ENCODE results near the gene GALNT17. TPM values are rescaled to one million over a fixed set of nuclear protein-coding genes. Genes with fewer than 3 reads are reported as not detected.

The GALNT17 gene
- total RNA-seq, 1 experiment from 2014 or later = not detected

DNA sequence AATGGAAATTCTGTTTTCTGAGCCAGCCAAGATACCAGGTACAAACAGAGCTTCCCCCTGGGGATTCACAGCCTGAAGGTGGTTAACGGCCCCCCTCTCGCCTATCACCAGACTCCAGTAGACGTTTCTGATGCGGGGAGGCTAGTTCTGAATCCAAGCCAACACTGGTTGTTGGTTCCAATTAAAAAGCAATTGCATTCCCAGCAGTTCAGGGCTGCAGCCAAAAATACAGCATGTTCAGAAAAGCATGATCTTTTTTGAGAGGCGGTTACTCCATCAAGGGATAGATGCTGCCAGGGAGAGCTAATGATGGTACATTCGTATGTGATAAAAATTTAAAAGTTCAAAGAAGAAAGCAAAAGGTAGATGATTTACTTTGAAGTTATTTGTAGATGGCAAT lies 481.0 kb downstream of the GALNT17 start:
- H3F3A ChIP-seq (ENCODE audit: low read length, unreplicated experiment) = no peaks in the 10 kb centered on the region
- no peaks in the 10 kb centered on the region for H3K9me3 ChIP-seq (ENCODE audit: low read length)
- H3K4me1 ChIP-seq (ENCODE audit: insufficient read depth, low read length) = no peaks in the 10 kb centered on the region
- no peak overlapping the region for H3K27ac ChIP-seq (ENCODE audit: low read length)
- H2AFZ ChIP-seq (ENCODE audit: low read length) = no peak overlapping the region
- ChIA-PET POLR2A (ENCODE audit: unreplicated experiment) (no interaction called here), CTCF (no interaction called here)
- intact Hi-C loops (cut with micrococcal nuclease) = no loop called here
- no peak for DNase-seq
- no peaks in the 10 kb centered on the region for H4K20me1 ChIP-seq (ENCODE audit: low read length)
- no peaks in the 10 kb centered on the region for H3K27me3 ChIP-seq (ENCODE audit: low read length)
- no peak overlapping the region for H3K4me3 ChIP-seq (ENCODE audit: low read length)
- TF ChIP-seq, protein P1, sequence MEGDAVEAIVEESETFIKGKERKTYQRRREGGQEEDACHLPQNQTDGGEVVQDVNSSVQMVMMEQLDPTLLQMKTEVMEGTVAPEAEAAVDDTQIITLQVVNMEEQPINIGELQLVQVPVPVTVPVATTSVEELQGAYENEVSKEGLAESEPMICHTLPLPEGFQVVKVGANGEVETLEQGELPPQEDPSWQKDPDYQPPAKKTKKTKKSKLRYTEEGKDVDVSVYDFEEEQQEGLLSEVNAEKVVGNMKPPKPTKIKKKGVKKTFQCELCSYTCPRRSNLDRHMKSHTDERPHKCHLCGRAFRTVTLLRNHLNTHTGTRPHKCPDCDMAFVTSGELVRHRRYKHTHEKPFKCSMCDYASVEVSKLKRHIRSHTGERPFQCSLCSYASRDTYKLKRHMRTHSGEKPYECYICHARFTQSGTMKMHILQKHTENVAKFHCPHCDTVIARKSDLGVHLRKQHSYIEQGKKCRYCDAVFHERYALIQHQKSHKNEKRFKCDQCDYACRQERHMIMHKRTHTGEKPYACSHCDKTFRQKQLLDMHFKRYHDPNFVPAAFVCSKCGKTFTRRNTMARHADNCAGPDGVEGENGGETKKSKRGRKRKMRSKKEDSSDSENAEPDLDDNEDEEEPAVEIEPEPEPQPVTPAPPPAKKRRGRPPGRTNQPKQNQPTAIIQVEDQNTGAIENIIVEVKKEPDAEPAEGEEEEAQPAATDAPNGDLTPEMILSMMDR (conservative IDR thresholded peaks at IDR 0.05; ENCODE audit: low read depth, low read length) = no peak
- no peak for TF ChIP-seq EZH2phosphoT487 (IDR thresholded peaks at IDR 0.05; ENCODE audit: borderline replicate concordance, low read length)
- no peak for TF ChIP-seq EZH2 (IDR thresholded peaks at IDR 0.05; ENCODE audit: low read length, unreplicated experiment)
- no peaks in the 10 kb centered on the region for H3K9me2 ChIP-seq (replicated peaks; ENCODE audit: low read length)
- no TSS peak for BruUV-seq (replicated peaks)
- H3K4me2 ChIP-seq (ENCODE audit: low read length) = no peak overlapping the region
- H3K79me2 ChIP-seq (ENCODE audit: low read length) = no peaks in the 10 kb centered on the region
- no peak overlapping the region for H3K9ac ChIP-seq (ENCODE audit: low read length)
- no peak for ATAC-seq
- H3K36me3 ChIP-seq (ENCODE audit: low read depth, low read length) = no peaks in the 10 kb centered on the region

DNA sequence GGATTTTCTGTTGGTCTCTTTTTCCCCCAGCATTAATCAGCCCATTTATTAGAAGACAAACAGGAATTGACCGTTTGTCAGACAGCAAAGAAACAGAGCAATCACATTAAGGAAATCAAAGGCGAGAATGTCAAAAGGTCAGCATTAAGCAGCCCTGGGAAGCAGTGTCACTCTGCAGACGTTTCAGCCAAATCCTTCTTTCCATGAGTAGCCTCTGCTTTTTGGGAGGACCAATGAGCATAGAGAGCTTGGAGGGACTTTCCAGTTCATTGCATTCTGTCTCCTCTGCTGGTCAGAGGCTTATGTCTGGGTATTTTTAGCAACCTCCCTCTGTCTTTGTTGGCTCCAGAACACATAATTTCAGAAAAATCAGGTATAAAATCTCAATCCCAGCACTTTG lies 481.4 kb downstream of the GALNT17 start:
- H4K20me1 ChIP-seq (ENCODE audit: low read length) = no peaks in the 10 kb centered on the region
- H3K79me2 ChIP-seq (ENCODE audit: low read length) = no peaks in the 10 kb centered on the region
- no peaks in the 10 kb centered on the region for H3K36me3 ChIP-seq (ENCODE audit: low read depth, low read length)
- TF ChIP-seq, protein P1 (conservative IDR thresholded peaks at IDR 0.05; ENCODE audit: low read depth, low read length) = no peak
- no peak for TF ChIP-seq EZH2phosphoT487 (IDR thresholded peaks at IDR 0.05; ENCODE audit: borderline replicate concordance, low read length)
- no peak for TF ChIP-seq EZH2 (IDR thresholded peaks at IDR 0.05; ENCODE audit: low read length, unreplicated experiment)
- H3K27ac ChIP-seq (ENCODE audit: low read length) = no peak overlapping the region
- H3K27me3 ChIP-seq (ENCODE audit: low read length) = no peaks in the 10 kb centered on the region
- no peak overlapping the region for H3K9ac ChIP-seq (ENCODE audit: low read length)
- H3K4me2 ChIP-seq (ENCODE audit: low read length) = no peak overlapping the region
- ChIA-PET POLR2A (ENCODE audit: unreplicated experiment) (no interaction called here), CTCF (no interaction called here)
- H3K4me3 ChIP-seq (ENCODE audit: low read length) = no peak overlapping the region
- no peak for ATAC-seq
- no TSS peak for BruUV-seq (replicated peaks)
- H3F3A ChIP-seq (ENCODE audit: low read length, unreplicated experiment) = no peaks in the 10 kb centered on the region
- H3K9me2 ChIP-seq (replicated peaks; ENCODE audit: low read length) = no peaks in the 10 kb centered on the region
- no peak overlapping the region for H2AFZ ChIP-seq (ENCODE audit: low read length)
- no peaks in the 10 kb centered on the region for H3K4me1 ChIP-seq (ENCODE audit: insufficient read depth, low read length)
- DNase-seq = no peak
- no peaks in the 10 kb centered on the region for H3K9me3 ChIP-seq (ENCODE audit: low read length)
- intact Hi-C loops (cut with micrococcal nuclease) = no loop called here

DNA sequence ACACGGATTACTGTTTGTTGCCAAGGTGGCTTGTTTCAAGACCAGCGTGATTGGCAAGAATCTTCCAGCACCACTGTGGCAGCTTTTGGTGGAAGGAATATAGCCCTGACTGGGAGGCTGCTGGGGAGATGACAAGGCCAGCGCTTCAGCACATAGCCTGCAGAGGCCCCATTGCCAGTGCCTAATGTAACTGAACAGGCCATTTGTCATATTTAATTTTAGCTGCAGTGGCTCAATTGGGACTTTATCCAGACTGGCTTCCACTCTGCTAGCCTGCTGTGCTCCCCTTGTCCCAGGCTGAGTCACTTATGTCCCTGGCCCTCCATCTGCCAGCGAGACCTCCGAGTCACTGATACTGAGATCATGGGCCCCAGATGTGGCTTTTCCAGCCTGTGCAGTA lies 483.1 kb downstream of the GALNT17 start:
- ChIA-PET POLR2A (ENCODE audit: unreplicated experiment) (no interaction called here), CTCF (no interaction called here)
- H3K27ac ChIP-seq (ENCODE audit: low read length) = no peak overlapping the region
- H3K79me2 ChIP-seq (ENCODE audit: low read length) = no peaks in the 10 kb centered on the region
- no peak overlapping the region for H3K4me2 ChIP-seq (ENCODE audit: low read length)
- no peak overlapping the region for H3K9ac ChIP-seq (ENCODE audit: low read length)
- no peaks in the 10 kb centered on the region for H3K36me3 ChIP-seq (ENCODE audit: low read depth, low read length)
- ATAC-seq (no peak), DNase-seq (no peak)
- no peaks in the 10 kb centered on the region for H3K27me3 ChIP-seq (ENCODE audit: low read length)
- no peak overlapping the region for H3K4me3 ChIP-seq (ENCODE audit: low read length)
- H3F3A ChIP-seq (ENCODE audit: low read length, unreplicated experiment) = no peaks in the 10 kb centered on the region
- no peaks in the 10 kb centered on the region for H3K4me1 ChIP-seq (ENCODE audit: insufficient read depth, low read length)
- no TSS peak for BruUV-seq (replicated peaks)
- no peak for TF ChIP-seq EZH2 (IDR thresholded peaks at IDR 0.05; ENCODE audit: low read length, unreplicated experiment)
- TF ChIP-seq EZH2phosphoT487 (IDR thresholded peaks at IDR 0.05; ENCODE audit: borderline replicate concordance, low read length) = no peak
- TF ChIP-seq, protein P1 (conservative IDR thresholded peaks at IDR 0.05; ENCODE audit: low read depth, low read length) = no peak
- no peaks in the 10 kb centered on the region for H3K9me2 ChIP-seq (replicated peaks; ENCODE audit: low read length)
- H4K20me1 ChIP-seq (ENCODE audit: low read length) = no peaks in the 10 kb centered on the region
- H3K9me3 ChIP-seq (ENCODE audit: low read length) = no peaks in the 10 kb centered on the region
- H2AFZ ChIP-seq (ENCODE audit: low read length) = no peak overlapping the region
- intact Hi-C loops (cut with micrococcal nuclease) = no loop called here
